ENCODE results near the gene LENG9.
A peak's percentile ranks its signal among the peaks of the same experiment; 100 is the strongest.

Gene LENG9

DNA sequence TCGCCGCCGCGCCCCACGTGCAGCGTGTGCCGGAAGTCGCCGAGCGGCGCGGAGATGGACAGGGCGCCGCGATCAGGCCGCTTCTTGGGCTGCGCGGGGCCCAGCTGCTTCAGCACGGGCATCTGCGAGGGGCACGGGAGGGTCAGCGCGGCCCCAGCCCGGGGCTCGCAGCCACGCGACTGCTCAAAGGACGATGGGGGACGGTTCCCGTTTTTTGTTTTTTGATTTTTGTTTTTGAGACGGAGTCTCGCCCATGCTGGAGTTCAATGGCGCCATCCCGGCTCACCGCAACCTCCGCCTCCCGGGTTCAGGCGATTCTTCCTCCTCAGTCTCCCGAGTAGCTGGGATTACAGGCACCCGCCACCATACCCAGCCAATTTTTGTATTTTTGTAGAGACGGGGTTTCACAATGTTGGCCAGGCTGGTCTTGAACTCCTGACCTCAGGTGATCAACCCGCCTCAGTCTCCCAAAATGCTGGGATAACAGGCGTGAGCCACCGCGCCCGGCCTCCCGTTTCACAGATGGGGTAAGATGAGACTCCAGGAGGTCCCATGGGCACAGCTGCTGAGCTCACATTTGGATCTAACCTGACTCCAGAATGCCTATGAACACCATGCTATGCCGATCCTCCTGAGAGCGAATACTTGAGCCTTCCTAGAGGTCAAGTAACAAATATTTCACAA is 2.0 kb upstream of the LENG9 start:
- no peak for DNase-seq
- peaks cover 30% of the 10 kb centered on the region for H3K27me3 Mint-ChIP-seq
- no peaks in the 10 kb centered on the region for H3K9me3 Mint-ChIP-seq

DNA sequence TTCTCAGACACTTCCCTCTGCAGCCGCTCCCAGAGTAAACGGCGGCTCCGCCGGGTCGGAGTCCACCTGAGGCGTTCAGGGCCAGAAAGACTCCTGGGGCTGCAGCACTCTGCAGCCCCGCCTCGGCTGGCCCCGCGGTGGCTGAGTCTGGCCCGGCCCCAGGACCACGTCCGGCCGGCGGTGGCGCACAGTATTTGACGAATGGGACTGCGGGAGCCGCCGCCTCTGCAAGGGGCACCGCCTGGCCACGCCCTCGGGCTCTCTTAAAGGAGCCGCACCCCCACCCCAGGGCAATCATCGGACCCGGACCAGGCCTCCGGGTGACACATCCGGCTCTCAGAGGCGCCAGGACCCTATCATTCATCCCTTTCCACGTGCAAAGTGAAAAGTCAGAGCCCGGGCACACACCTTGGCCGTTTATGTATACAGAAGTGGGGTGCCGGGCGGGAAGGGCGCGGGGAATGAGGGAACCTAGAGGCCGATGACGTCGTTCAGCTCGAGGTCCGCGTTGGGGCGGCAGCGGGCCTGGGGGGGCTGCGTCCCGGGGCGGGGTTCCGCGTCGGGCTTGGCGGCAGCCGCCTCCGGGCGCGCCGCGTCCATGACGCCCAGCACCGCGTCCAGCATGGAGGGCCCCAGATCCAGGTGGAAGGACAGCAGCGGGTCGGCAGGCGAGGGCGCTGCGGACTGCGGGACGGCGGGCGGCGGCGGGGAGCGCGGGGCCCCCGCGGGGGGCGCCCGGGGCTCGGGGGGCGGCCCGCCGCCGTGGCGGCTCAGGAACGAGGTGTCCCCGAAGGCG is 1.2 kb upstream of the LENG9 start:
- Mint-ChIP-seq H3K27me3 (peaks cover 23% of the 10 kb centered on the region), H3K4me1 (peaks cover 38% of the 10 kb centered on the region), H3K27ac (peak overlapping the region; percentile 94 to 97), H3K9me3 (no peaks in the 10 kb centered on the region), H3K4me3 (peak overlapping the region; percentile 87 to 92)
- peak; percentile 84 to 90 for DNase-seq
- peak; percentile 66 for ATAC-seq

More for the DNA sequence above, 2.0 kb upstream of the LENG9 start:
- H3K4me1 Mint-ChIP-seq = peaks cover 41% of the 10 kb centered on the region
- H3K27ac Mint-ChIP-seq = peak overlapping the region in 1 of 2 donors; percentile 33
- ATAC-seq = no peak
- peak overlapping the region; percentile 69 to 70 for H3K4me3 Mint-ChIP-seq

DNA sequence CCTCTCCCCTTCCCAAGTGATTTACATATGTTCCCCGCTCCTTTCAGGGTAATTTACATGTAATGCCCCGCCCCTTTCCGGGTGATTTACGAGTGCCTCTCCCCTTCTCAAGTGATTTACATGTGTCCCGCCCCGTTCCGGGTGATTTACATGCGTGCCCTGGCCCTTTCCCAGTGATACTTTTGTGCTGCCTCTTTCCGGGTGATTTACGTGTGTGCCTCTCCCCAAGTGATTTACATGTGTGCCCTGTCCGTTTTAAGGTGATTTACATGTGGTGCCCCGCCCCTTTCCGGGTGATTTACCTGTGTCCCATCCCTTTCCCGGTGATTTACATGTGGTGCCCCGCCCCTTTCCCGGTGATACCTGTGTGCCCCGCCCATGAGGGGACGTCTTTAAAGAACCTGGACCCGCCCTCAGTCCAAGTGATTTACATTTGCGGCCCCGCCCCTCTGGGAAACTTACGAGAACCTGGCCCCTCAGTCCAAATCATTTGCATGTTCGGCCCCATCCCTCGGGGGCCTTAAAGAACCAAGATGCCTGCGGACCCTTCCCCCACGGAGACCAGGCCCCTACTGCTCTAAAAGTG is 559 bp upstream of the LENG9 start:
- H3K4me3 Mint-ChIP-seq = peak overlapping the region; percentile 87 to 92
- H3K9me3 Mint-ChIP-seq = no peaks in the 10 kb centered on the region
- ATAC-seq (peak; percentile 70), DNase-seq (peak; percentile 91 to 95)
- peaks cover 42% of the 10 kb centered on the region for H3K4me1 Mint-ChIP-seq
- H3K27ac Mint-ChIP-seq = peak overlapping the region; percentile 94 to 97
- H3K27me3 Mint-ChIP-seq = peaks cover 16% of the 10 kb centered on the region

DNA sequence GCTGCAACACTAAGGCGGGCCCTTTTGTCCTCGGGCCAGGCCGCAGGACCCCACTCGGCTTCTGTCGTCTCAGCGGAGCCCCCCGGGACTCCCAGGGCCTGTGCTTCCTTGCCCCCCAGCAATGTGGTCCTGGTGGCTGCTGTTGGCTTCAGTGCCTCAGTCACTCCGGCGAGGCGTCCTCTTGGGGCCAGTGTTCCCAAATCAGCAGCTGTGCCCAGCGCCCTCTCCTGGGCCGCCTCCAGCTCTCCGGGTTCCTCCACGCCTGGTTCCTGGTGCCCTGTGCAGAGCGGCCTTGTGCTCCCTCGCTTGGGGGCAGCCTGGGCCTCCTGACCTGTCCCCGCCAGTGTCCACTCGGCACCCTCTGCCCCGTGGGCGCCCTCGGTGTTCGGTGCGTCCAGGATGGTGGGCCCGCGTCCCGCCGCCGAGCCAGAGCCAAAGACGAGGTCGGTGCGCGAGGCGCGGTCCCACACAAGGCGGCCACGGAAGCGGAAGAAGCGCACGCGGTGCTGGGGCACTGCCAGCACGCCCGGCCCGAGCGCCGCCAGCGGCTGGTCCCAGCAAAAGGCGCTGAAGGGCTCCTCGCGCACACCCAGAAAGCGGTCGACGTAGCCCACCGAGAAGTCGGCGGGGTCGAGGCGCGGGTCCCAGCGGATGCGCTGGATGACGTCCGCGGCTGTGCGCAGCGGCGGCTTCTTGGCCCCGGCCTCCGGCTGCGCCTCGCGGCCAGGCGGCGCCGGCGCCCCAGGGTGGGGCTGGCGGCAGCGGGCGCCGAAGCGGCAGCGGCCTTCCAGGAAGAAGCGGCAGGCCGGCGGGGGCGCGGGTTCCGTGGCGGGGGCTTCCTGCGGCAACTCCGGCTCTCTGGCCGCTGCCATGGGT is 685 bp downstream of the LENG9 start:
- Mint-ChIP-seq H3K4me1 (peaks cover 54% of the 10 kb centered on the region), H3K9me3 (no peaks in the 10 kb centered on the region), H3K27ac (peak overlapping the region; percentile 33 to 97), H3K27me3 (peaks cover 8% of the 10 kb centered on the region), H3K4me3 (peak overlapping the region; percentile 87 to 92)
- ATAC-seq (peak; percentile 43), DNase-seq (peak in 1 of 2 donors; percentile 76)

DNA sequence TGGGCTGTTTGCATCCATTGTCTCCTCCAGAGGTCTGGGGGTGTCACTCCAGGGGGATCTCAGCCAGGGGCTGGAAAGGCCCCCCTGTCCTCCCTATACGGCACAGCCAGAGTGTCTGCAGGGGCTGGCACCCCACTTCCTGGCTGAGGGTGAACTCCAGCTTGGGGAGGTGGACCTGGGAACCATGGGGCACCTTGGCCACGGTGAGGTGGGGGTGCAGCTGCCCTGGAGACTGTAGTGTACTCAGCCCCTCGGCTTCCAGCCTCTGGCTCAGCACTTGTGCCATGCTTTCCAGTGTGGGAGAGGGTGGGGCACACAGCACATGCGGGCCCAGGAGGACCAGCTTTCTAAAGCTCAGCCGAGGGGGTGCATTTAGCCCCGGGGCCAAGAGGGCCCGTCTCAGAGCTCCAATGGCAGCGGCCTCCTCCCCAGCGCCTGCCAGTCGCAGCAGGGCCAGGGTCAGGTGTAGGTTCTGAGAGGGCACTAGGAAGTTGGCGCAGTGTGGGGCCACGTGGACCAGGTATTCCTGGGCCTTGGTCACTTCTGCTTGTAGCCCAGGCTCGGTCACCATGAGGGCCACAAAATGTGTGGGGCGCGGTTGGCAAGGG is 1.4 kb downstream of the LENG9 start:
- H3K27me3 Mint-ChIP-seq = peaks cover 8% of the 10 kb centered on the region
- ATAC-seq (no peak), DNase-seq (no peak)
- H3K4me1 Mint-ChIP-seq = peaks cover 55% of the 10 kb centered on the region
- peak overlapping the region in 1 of 2 donors; percentile 50 for H3K27ac Mint-ChIP-seq
- peak overlapping the region; percentile 74 to 87 for H3K4me3 Mint-ChIP-seq
- H3K9me3 Mint-ChIP-seq = no peaks in the 10 kb centered on the region

DNA sequence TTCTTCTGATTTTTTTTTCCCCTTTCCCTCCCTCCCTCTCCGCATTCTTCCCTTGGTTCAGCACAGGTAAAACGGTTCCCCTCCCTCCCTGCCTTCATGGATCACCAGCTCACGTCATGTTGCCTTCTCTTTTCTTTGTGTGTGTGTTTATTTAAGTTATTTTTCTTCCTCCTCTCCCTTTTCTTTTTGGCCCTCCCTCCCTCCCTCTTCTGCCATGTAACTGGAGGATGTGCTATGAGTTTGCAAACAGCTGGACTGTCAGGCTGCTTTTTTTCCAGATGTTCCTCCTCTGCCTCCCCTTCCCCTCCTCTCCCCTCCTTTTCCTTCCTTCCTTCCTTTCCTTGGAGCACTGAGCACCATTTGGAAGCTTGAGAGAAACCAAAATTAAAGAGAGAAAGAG is 2.0 kb downstream of the LENG9 start:
- Mint-ChIP-seq H3K27me3 (peaks cover 8% of the 10 kb centered on the region), H3K9me3 (no peaks in the 10 kb centered on the region), H3K4me3 (peak overlapping the region; percentile 74 to 87), H3K27ac (peak overlapping the region in 1 of 2 donors; percentile 67), H3K4me1 (peaks cover 55% of the 10 kb centered on the region)
- ATAC-seq = no peak
- DNase-seq = no peak

DNA sequence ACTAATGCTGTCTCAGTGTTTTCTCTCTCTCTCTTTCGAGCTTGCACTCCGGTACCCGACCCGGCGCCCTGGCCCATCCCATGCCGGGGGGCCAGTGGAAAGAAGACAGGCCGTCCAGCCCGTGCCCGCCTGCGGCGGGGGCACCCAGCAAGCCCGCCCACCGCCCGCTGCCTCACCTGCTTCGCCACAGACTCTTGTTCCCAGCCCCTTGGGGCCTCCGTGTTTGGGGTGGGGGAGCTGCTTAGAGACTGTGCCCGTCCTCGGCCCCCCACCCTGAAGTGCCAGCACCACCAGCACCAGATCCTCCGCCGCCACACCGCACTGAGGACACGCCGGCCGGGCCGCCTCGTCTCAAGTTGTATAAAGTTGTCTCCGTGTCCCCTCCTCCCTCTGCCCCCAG is 2.4 kb downstream of the LENG9 start:
- H3K4me3 Mint-ChIP-seq = peak overlapping the region; percentile 57 to 74
- peaks cover 55% of the 10 kb centered on the region for H3K4me1 Mint-ChIP-seq

DNA sequence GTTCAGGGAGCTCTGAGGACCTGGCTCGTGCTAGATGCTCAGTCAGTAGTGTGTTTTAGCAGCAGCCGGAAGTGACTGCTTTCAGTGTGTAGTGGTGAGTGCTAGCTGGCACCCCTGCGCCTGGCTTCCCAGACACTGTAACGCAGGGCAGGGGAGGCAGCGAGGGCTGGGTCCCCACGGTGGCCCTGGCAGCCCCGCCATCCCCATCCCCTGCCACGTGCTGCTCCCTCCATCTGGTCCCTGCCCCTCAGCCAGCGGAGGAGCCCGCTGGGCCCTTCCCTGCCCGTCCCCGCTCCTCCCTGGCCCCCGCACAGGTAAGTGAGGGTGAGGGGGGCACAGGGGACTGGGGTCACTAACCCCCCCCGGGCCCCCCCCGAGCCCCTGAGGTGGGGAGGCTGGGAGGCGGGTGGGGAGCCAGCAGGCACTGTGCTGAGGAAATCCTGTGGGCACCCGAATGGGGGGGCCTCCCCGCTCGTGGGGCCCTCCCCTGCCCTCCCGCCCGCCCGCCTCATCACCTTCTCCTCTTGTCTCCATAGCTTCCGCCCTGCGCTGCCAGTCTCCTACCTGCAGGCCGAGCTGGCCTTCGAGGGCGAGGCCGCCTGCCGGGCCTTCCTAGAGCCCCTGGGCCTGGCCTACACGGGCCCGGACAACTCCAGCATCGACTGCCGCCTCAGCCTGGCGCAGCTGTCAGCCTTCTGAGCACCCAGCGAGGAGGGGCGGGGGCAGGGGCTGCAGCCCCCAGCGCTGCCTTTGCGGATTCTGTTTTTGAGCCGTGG is 3.2 kb downstream of the LENG9 start:
- ATAC-seq = no peak
- no peaks in the 10 kb centered on the region for H3K9me3 Mint-ChIP-seq
- H3K27ac Mint-ChIP-seq = no peak overlapping the region
- peaks cover under 1% of the 10 kb centered on the region for H3K27me3 Mint-ChIP-seq
- H3K4me1 Mint-ChIP-seq = peaks cover 55% of the 10 kb centered on the region
- DNase-seq = no peak
- H3K4me3 Mint-ChIP-seq = no peak overlapping the region

More for the DNA sequence above, 2.4 kb downstream of the LENG9 start:
- peaks cover 8% of the 10 kb centered on the region for H3K27me3 Mint-ChIP-seq
- DNase-seq (no peak), ATAC-seq (no peak)
- no peaks in the 10 kb centered on the region for H3K9me3 Mint-ChIP-seq
- peak overlapping the region in 1 of 2 donors; percentile 67 for H3K27ac Mint-ChIP-seq

DNA sequence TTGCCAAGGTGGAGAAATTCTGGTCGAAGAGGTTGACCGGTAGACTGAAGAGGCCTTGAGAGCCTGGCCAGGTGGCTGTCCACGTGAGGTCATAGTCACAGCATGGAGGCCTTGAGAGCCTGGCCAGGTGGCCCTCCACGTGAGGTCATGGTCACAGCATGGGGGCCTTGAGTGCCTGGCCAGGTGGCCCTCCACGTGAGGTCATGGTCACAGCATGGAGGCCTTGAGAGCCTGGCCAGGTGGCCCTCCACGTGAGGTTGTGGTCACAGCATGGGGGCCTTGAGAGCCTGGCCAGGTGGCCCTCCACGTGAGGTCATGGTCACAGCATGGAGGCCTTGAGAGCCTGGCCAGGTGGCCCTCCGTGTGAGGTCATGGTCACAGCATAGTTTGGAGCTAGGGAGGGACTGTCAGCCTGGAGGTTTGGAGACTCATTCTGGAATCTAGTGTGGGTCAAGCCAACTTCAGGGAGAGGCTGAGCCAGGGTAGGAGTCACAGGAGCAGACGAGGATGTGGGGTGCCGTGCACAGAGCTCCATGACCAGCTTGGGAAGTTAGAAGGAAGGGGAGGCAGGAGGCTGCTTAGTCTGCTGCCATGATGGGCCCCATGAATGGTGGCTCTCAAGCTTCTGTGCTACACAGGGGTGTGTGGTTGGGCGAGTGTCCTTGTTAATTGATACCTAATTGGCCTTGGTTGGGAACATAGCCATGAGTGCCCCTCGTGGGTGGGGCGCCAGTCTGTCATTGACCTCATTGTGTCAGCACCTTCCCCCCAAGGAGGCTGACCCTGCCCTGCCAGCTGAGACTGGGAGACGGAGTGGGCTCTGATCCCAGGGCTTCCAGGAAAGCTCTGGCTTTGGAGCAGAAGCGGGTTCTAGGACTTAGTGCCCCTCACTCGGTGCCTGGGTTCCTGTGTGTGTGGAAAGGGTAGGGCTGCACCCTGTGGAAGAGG is 4.0 kb downstream of the LENG9 start:
- no peak overlapping the region for H3K4me3 Mint-ChIP-seq
- no peaks in the 10 kb centered on the region for H3K9me3 Mint-ChIP-seq
- ATAC-seq (no peak), DNase-seq (no peak)
- H3K27me3 Mint-ChIP-seq = no peaks in the 10 kb centered on the region
- peaks cover 60% of the 10 kb centered on the region for H3K4me1 Mint-ChIP-seq
- peak overlapping the region in 1 of 2 donors; percentile 40 for H3K27ac Mint-ChIP-seq

DNA sequence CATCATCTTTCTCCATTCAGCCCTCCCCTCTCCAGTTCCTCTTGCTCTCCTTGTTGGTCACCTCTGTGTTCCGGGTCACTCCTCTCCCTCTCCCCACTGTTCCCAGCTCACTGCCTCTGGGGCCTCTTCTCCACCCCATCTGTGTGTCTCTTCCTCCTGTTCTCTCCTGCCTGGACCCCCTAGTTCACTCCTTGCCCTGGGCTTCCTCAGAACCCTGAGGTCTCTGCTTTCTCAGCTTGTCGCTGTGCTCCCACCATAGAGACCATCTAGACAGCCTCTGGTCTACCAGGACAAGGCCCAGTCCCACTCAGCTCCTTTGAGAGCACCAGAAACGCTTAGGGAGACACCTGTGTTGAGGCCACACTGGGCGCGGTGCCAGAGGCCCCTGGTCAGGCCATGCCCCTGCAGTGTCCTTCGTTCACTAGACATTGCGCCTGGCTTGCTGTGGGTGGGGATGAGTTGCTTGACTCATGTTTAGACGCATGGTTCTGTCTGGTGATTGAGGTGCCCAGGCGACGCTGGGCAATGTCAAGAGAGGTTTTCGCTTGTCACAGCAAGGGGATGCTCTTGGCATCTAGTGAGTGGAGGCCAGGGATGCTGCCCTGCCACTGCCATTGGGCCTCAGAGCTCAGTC is 4.8 kb downstream of the LENG9 start:
- no peaks in the 10 kb centered on the region for H3K9me3 Mint-ChIP-seq
- H3K4me1 Mint-ChIP-seq = peaks cover 54% of the 10 kb centered on the region
- no peak for ATAC-seq
- no peak overlapping the region for H3K4me3 Mint-ChIP-seq
- DNase-seq = no peak
- no peaks in the 10 kb centered on the region for H3K27me3 Mint-ChIP-seq
- H3K27ac Mint-ChIP-seq = peak overlapping the region in 1 of 2 donors; percentile 30

DNA sequence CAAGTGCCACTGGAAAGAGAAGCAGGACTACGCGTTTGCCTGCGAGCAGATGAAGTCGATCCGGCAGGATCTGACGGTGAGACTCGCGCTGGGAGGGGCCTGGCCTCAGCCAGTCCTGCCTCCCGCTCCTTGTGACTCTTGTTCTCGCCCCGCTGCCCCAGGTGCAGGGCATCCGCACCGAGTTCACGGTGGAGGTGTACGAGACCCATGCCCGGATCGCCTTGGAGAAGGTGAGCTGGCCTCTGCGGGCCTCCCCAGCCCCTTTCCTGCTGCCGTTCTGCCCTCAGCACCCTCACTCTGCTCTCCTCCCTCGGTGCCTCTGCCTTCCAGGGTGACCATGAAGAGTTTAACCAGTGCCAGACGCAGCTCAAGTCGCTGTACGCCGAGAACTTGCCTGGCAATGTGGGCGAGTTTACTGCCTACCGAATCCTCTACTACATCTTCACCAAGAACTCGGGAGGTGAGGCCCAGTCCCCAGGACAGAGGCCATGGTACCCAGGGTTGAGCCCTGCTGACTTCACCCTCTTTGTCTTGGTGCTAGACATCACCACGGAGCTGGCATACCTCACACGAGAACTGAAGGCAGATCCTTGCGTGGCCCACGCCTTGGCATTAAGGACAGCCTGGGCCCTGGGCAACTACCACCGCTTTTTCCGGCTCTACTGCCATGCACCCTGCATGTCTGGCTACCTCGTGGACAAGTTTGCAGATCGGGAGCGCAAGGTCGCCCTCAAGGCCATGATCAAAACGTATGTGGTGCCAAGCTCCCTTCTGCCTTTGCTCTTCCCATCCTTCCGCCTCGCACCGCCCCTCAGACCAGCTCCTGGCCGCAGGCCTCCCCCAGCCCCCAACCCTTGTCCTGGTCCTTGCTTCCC is 5.6 kb downstream of the LENG9 start:
- Mint-ChIP-seq H3K4me1 (peaks cover 61% of the 10 kb centered on the region), H3K27ac (peak overlapping the region in 1 of 2 donors; percentile 37), H3K4me3 (no peak overlapping the region), H3K9me3 (no peaks in the 10 kb centered on the region), H3K27me3 (no peaks in the 10 kb centered on the region)
- DNase-seq = no peak
- no peak for ATAC-seq

Measured in stimulated activated naive CD8-positive, alpha-beta T cell treated with anti-CD3 and anti-CD28 coated beads, Interleukin-15, amount 100 ng/mL, for 72 hours (primary cell).